HG03521 (cell line): ENCODE data around the gene ACTN1.

Source experiments
- ATAC-seq: cut with Tn5 transposase; IDR thresholded peaks from one replicate; pipeline ENCODE4 v1.9.1; 2021; ENCODE audit warnings: mild to moderate bottlenecking, moderate library complexity; ENCODE audit not compliant: unreplicated experiment

The ACTN1 gene

DNA sequence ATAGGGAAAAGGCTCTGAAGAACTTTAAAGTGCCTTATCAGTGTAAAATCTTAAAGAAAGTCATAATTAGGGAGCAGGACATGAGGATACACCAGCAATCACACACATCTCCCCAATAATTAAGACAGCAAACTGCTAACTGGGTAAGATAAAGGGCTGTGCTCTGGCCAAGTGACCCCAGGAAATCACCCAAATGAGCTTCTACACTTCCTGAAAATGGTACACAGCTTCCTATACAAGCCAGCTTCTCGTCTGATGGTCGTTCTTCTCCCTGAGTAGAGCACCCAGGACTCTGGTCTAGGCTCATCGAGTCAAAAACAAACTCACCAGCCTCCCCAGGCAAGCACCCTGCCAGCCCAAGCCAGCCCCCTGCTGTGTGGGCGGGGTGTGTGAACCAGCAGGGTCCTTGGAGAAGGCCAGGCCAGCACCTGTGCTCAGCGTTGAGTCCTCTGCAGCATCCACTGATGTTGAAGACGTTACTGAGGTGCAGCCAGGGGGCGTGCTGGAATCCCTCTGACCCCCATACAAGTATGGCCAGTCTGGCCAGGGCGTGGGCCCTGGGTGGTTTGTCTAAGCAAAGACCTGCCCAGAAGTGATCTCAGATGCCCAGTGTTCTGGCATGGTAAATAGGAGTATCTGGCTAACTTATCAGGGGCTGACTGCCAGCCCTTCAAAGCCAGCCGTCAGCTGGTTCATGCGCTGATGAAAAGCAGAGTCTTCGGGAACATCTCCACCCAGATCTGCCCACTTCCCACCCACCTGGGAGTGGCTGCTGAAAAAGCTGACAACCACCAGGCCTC lies 41.4 kb downstream of the ACTN1 start:
- no peak for ATAC-seq

DNA sequence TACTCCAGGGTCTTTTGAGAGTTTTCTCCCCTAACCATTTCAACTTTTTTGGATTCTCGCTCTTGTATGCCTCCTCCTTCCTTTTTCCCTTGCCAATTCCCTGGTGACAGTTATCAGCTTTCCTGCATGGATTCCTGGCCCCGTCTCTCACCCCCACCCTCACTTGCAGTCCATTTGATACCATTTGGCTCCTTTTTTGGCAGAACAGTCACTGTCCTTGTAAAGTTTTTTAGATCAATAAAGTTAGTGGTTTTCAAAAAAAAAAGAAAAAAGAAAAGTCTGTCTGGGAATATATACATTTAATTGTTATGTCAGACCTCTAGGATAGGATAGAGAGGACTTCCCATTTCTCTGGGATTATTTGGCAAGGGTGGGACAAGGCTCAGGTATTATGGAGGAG lies 42.1 kb downstream of the ACTN1 start:
- no peak for ATAC-seq

DNA sequence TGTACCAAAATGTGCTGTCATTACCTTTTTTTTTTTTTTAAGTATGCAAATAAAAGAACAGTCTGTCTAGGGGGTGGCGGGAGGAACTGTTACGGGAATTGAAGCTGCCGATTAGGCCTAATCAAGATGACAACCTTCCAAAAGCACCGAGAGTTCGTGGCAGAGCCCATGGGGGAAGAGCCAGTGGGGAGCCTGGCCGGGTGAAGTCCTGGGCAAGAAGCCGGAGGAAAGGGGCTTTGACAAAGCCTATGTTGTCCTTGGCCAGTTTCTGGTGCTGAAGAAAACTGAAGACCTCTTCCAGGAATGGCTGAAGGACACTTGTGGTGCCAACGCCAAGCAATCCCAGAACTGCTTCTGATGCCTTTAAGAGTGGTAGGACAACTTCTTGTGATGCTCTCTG lies 42.6 kb downstream of the ACTN1 start:
- no peak for ATAC-seq

DNA sequence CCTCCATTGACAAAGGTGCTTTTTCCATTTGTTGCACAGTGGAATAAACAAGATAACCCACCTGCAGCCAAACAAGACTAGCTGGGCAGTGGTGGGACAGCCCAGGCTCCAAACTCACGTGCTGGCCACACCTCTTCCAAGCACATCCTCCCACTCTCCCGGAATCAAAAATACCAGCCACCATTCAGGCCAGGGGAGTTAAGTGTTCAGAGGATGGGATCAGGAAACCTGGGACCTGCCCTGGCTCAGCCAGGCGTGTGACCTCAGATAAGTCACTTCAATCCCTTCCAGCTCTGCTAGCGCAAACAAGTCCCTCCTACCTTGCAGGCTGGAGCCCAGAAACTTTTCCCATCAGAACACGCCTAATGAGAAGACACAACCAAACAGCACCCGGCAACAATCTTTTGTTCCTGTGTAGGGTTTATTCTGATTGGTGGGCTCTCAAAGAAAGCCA lies 43.3 kb downstream of the ACTN1 start:
- no peak for ATAC-seq

DNA sequence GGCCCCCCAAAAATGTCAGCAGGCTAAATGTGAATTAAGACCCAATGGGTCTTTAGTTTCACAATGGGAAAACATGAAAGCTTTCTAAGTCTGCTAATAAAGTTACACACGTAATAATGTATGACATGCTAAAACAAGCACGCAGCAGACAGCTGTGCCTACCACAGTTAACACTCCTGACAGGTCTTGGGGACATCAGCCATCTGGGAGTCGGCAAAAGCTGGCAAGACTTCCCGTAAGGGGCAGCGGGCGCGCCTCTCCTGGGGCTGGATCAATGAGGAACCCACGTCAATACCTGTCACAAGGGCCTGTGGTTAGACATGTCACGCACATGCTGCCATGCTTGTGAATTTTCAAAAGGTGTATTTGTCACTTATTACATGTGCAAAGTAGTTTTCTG lies 45.0 kb downstream of the ACTN1 start:
- ATAC-seq: no peak

DNA sequence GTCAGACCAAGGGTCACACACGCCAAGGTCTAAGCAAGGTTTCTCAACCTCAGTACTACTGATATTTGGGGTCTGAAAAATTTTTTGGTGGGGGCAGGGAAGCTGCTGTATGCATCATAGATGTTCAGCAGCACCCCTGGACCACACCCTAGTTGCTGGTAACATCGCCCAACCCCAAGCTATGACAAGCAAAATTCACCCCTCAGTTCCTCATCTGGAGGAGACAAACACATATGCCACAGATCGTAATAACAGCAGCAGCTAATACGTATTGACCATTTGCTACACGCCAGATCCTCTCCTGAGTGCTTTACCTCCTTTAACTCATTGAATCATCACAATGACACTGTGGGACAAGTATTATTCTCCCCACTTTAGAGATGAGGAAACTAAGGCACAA lies 46.4 kb downstream of the ACTN1 start:
- ATAC-seq: no peak

DNA sequence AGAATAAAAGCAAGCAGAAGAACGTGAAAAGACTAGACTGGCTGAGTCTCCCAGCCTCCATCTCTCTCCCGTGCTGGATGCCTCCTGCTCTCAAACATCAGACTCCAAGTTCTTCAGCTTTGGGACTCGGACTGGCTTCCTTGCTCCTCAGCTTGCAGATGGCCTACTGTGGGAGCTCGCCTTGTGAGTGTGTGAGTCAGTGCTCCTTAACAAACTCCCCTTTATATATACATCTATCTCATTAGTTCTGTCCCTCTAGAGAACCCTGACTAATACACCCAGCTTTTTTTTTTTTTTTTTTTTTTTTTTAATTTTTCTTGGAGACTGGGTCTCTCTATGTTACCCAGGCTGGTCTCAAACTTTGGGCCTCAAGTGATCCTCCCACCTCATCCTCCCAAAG lies 46.9 kb downstream of the ACTN1 start:
- ATAC-seq: no peak

DNA sequence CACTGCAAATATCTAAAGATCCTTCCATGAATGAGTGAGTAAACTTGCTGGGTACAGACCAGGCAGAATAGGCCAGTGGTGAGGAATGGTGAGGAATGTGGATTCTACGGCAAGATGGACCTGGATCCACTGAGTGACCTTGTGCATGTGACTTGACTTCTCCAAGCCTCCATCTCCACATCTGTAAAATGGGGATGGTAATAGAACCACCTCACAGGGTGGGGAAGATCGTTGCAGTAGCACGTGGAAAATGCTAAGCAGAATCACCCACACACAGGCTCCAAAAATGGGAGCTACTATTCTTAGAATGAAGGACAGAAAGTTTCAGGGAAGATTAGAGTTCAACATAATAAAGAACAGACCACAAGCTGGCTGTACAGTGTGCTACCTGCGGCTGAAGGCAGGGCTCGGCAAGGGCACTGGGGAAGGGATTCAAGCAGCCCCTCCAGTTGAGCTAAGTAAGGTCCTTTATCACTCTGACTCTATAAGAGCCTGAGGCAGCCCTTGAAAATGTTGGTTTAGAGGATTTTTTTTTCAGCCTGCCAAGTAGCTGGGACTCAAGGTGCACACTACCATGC lies 47.5 kb downstream of the ACTN1 start:
- no peak for ATAC-seq

DNA sequence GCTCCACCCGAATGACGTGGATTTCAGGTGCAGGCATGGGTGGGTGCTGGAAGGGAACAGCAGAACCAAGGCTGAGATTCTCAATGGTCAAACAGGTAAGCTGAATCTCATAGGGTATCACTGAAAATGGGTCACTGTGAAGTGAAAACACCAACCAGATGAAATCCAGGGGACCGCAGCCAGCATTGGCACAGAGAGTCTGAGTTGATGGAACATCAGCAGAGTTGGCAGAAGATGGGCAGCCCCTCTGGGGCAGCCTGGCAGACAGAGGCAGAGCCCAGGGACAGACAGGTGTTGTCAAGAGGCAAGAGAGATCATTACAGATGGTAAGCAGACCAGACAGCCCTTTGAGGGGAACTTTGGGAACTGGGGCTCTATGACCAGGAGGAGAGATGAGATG lies 48.0 kb downstream of the ACTN1 start:
- ATAC-seq: no peak

DNA sequence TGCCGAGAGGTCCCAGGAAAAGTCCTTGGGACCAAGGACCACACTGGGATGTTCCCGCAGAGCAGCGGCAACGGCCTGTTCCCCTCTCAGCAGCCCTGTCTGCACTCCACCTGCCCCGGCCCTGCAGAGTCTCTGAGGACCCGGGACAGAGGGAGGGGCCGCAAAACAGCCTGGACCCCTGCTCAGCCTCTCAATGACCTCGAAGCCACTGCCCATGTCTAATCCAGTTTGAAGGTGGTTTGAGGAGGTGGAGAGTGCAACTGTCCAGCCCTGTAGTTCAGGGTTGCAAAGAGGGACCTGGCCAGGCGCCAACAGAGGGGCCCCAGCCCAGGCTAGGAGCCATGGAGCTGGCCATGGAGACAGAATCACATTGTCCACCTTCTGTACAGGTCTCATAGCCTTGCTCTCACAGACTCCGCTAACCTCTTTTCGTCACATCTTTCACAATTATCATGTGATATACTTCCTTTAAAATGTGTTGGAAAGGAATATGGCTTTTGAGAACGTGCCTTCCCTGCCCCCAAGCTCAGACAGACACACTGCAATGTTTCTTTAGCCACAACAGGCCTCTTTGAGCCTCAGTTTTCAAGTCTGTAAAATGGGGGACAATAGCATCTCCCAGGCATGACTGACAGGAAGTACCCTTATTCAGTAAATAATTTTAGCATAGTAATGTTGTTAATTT lies 49.3 kb downstream of the ACTN1 start:
- no peak for ATAC-seq

DNA sequence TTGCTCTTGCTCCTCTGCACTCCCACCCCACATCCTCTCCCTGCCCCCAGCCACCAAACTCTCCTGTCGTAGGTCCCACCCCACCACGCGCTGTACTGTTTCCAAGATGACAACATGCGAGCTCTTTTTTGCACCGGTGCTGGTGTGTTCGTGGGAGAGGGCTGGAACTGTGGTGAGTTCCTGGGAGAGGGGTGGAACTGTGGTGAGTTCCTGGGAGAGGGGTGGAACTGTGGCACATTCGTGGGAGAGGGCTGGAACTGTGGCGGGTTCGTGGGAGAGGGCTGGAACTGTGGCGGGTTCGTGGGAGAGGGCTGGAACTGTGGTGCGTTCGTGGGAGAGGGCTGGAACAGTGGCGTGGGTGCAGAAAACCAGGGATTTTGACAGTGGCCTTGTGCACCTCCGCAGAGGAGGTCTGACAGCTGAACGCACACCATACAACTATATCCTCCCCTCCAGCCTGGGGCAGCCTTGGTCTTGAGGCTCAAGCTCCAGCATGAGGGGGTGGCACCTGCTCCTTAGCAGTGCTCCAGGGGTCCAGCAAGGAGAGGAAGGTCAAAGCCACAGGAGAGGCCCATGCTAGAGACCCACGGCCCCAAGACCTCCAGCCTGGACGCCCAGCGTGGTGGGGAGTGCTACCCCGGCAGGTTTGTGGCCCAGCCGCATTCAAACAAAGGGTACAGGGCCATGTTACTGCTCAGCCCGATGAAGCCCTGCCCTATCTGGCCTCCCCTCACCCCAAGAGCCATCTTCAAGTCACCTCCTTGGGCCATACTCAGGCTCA lies 50.1 kb downstream of the ACTN1 start:
- no peak for ATAC-seq

DNA sequence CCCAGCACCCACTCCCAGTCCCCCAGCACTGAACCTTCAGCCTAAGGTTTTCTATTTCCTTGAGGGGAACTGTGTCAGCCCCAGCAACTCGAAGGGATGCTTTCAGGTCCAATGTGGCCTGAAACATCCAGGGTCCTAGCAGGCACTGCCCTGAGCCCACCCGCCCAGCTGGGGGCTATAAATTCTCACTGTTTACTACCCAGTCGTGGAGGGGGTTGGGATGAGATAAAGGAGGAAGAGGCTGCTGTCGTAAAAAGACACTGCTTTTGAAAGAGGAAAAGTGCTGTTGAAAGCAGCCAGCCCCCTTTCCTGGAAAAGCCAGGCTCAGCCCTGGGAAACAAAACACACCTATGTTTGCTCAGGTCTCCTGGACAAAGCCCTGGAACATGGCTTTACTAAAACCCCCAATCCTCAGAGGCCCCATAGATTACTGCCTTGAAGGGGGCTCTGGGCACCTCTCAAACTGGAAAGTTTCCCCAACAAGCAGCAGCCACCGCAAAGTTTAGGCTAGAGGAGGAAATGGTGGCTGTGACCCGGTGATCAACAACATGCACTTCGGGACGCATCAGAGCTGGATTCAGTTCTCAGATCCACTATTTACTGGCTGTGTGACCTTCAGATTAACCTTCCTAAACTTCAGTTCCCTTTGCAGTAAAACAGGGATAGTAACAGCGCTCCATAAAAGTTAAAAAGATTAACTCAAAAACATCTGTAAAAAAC lies 51.0 kb downstream of the ACTN1 start:
- no peak for ATAC-seq

DNA sequence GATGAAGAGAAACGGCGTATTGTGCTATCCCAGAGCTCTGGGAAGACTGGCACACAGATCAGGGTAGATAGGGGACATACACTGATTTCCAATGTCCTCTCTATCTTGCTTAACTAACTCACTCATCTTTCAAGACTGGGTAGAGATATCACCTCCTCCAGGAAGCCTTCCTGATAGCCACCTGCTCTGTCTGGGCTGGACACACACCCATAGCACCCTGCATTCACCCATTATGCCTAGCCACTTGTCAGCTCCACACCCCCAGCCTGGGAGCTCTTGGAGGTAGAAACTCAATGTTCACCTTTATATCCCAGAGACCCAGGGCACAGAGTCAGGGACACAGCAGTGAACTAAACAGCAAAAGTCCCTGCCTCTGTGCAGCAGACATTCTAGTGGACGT lies 52.0 kb downstream of the ACTN1 start:
- ATAC-seq: no peak

DNA sequence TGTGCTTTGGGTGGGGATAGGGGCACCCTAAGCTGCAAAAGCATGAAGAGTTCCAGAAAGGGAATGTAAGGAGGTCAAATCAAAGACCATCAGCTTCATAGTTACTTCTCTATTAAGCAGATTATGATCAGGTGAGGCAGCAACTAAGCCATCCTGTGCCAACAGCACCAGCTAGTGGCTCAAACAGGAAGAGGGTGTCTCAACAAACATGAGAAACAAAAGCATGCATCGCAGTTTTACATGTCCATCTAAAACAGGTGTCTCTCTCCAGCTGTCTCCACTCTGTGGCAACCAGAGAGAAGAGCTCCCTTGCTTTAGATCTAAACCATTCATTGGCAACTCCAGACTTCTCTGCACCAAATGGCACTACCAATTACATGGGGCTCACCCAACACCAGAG lies 52.9 kb downstream of the ACTN1 start:
- no peak for ATAC-seq

DNA sequence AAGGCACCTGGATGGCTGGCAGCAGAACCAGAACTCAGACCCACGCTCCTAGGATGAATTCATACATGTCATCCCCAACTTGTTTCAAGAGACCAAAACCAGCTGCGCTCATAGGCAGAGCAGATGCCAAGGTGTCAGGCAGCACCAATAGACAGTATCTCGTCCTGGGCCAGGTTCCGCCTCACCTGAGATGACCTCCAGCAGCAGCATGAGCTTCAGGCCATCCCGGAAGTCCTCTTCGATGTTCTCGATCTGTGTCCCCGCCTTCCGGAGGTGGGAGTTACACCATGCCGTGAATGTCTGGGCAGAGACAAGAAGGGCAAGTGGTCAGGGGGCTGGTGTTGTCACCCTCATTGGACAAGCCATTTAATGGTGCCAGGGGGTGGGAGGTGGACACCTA lies 53.7 kb downstream of the ACTN1 start:
- no peak for ATAC-seq

DNA sequence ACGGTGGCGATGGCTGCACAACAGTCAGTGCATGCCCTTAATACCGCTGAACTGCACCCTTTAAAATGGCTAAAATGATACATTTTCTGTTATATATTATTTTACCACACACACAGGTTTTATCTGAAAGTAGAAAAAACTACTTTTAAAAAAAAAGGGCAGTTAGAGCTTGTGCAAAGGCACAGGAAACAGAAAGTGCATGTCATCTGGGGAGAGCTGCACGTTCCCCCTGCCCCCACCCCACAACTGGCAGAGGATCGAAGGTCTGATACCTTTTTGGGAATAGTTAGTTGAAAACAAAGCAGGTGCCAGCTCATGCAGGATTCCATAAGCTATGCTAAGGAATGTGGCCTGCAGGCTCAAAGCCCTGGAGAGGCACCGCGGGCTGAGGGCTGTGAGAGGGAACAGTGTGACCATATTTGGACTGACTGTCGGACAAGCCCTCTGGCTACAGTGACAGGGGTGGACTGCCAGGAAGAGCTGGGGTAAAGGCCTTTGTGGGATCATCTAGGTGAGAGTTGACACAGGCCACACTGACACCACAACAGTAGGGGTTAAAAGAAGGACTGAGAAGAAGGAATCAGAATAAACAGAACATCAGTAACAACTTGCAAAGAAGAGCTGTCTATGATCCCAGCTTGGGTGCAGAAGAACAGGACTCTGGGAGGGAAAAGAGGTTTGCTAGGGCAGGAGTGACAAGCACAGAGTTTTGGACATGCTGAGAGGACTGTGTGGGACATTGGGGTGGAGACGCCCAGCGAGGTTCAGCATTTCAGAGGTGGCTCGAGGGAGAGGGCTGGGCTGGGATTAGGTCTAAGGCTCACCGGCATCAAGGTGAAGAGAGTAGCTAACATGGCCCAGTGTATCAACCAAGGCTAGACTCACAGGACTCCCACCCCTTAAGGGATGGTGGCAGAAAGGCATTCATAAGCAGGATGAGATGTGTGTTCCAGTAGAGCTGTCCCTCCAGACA lies 54.6 kb downstream of the ACTN1 start:
- ATAC-seq: no peak

DNA sequence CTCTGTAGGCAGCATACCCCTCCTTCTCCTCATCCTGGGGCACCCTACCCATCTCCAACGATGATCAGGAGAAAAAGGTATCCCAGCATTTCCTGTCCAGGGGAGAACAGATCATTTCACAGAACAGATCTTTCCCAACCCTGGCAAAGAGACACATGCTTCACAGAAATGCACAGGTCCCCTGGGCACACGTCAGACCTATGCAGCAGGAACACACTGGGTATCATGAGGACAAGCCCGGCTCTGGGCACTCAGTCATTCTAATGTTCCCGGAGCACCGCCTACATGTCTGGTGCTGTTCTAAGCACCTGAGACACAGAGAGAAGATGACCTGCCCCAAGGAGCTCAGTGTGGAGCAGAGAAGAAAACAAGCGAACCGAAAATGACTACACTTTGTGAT lies 56.2 kb downstream of the ACTN1 start:
- ATAC-seq: no peak

DNA sequence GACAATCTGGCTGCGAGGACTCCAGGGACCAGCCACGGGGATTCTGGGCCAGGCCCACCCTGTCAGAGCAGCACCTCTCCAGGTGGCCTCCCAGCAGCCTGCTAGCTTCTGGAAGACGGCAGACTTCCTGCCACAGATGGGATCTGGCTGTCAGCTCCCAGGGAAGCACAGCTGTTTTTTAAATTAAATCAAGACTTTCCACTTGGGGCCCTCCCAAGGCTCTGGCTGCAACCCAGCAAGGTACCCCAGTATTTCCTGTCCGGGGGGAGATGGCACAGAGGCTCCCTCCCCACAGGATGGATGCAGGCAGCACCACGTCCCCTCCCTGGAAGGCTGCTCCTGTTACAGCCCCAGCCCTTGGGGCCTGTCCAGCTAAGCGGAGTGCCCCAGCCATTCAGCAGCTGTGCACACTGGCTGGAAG lies 56.9 kb downstream of the ACTN1 start:
- ATAC-seq: no peak

DNA sequence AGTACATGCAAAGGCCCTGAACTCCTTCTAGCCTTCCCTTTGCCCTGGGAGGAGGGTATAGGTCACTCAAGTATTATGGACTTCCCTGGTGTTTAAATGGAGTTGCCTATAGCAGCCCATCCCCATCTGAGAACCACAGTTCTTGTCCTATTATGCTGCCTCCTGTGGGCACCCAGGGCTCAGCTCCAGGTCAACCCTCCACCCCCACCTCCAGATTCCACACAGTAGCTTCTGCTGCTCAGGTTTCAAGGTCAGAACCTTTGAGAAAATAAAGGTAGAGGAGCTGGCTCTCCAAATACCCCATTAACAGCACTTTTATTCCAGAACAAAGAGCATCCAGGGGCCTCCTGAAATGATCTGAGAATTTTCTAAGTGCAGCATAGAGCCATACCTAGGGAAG lies 57.4 kb downstream of the ACTN1 start:
- no peak for ATAC-seq

DNA sequence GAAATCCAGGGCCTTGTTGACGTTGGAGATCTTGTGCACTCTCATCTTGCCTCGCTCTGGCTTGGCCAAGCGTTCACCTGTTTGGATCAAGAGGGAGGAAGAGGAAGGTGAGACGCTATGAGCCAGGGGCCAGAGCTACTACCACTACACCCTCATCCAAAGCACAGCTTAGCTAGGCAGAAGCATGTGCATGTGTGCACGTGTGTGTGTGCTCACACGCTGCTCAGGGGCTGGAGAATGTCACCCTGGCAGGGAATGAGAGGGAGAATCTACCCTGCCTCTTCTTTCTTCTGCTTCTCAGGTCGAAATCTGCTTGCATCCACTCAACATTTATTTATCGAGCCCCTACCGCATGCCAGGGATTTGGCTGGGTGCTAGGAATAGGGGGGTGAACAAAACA lies 58.1 kb downstream of the ACTN1 start:
- no peak for ATAC-seq
